Trophoblast cell (in vitro differentiated cells and primary cell): Measurements from ENCODE around the gene ASGR2.
A peak's percentile ranks its signal among the peaks of the same experiment; 100 is the strongest.
"Not testable (repeated sequence)": the region's sequence is repeated elsewhere in the genome, so short reads cannot be mapped to it uniquely, and the experiment has no call there.

Experiments used
- DNase-seq, 2 donors: peaks; one replicate each; pipeline ENCODE4 v3.0.0-alpha.2; 2016
- H2AFZ ChIP-seq: 2 replicates; pipeline ENCODE4 v1.6.1; 2013; ENCODE audit warnings: low read length, moderate library complexity, mild to moderate bottlenecking; ENCODE audit not compliant: insufficient read depth, poor library complexity
- H2AK5ac ChIP-seq: 2 replicates; pipeline ENCODE4 v1.6.1; 2013; ENCODE audit warnings: mild to moderate bottlenecking, low read length
- H2BK120ac ChIP-seq: 2 replicates; pipeline ENCODE4 v1.6.1; 2013; ENCODE audit warnings: low read length, mild to moderate bottlenecking, moderate library complexity; ENCODE audit not compliant: insufficient read depth, poor library complexity
- H2BK12ac ChIP-seq: 2 replicates; pipeline ENCODE4 v1.6.1; 2013; ENCODE audit warnings: mild to moderate bottlenecking, low read length, moderate library complexity
- H2BK5ac ChIP-seq: 2 replicates; pipeline ENCODE4 v1.6.1; 2013; ENCODE audit warnings: low read length, low read depth, moderate library complexity, mild to moderate bottlenecking; ENCODE audit not compliant: poor library complexity
- H3K14ac ChIP-seq: 2 replicates; pipeline ENCODE4 v1.6.1; 2013; ENCODE audit warnings: mild to moderate bottlenecking, low read length
- H3K18ac ChIP-seq: 2 replicates; pipeline ENCODE4 v1.6.1; 2013; ENCODE audit warnings: mild to moderate bottlenecking, low read length
- H3K23ac ChIP-seq: 2 replicates; pipeline ENCODE4 v1.6.1; 2013; ENCODE audit warnings: low read length
- H3K27ac ChIP-seq: 2 replicates; pipeline ENCODE4 v1.5.1; 2013; ENCODE audit warnings: low read depth, mild to moderate bottlenecking, inconsistent platforms, low read length, moderate library complexity
- H3K27me3 ChIP-seq: 2 replicates; pipeline ENCODE4 v1.6.1; 2013; ENCODE audit warnings: inconsistent platforms, mild to moderate bottlenecking, low read length, moderate library complexity; ENCODE audit not compliant: insufficient read depth
- H3K36me3 ChIP-seq, 2 experiments: 1 replicate in 1 of 2; 2 replicates in 1 of 2; pipeline ENCODE4 v1.6.1; 2013; ENCODE audit warnings: low read length in 2 of 2, mild to moderate bottlenecking in 2 of 2, moderate library complexity in 1 of 2; ENCODE audit not compliant: insufficient read depth in 2 of 2, control insufficient read depth in 1 of 2
- H3K4ac ChIP-seq: 2 replicates; pipeline ENCODE4 v1.6.1; 2013; ENCODE audit warnings: low read depth, mild to moderate bottlenecking, low read length, moderate library complexity
- H3K4me1 ChIP-seq, 2 experiments: 1 replicate in 1 of 2; 2 replicates in 1 of 2; pipeline ENCODE4 v1.6.1; 2013; ENCODE audit warnings: low read length in 2 of 2, mild to moderate bottlenecking in 2 of 2, moderate library complexity in 1 of 2; ENCODE audit not compliant: insufficient read depth in 2 of 2, control insufficient read depth in 1 of 2
- H3K4me2 ChIP-seq: 2 replicates; pipeline ENCODE4 v1.6.1; 2013; ENCODE audit warnings: inconsistent platforms, mild to moderate bottlenecking, low read length, moderate library complexity
- H3K4me3 ChIP-seq: 2 replicates; pipeline ENCODE4 v1.5.1; 2013; ENCODE audit warnings: mild to moderate bottlenecking, low read depth, low read length, inconsistent platforms
- H3K79me1 ChIP-seq: one replicate; pipeline ENCODE4 v1.6.1; 2013; ENCODE audit warnings: low read length
- H3K79me2 ChIP-seq: 2 replicates; pipeline ENCODE4 v1.6.1; 2013; ENCODE audit warnings: low read length, mild to moderate bottlenecking; ENCODE audit not compliant: control insufficient read depth, insufficient read depth, poor library complexity
- H3K9ac ChIP-seq: 2 replicates; pipeline ENCODE4 v1.6.1; 2013; ENCODE audit warnings: mild to moderate bottlenecking, low read length
- H3K9me3 ChIP-seq: 2 replicates; pipeline ENCODE4 v1.6.1; 2013; ENCODE audit warnings: low read depth, mild to moderate bottlenecking, control low read depth, inconsistent platforms, low read length; ENCODE audit not compliant: insufficient read depth
- H4K12ac ChIP-seq: 2 replicates; pipeline ENCODE4 v1.6.1; 2013; ENCODE audit warnings: low read depth, mild to moderate bottlenecking, low read length, moderate library complexity
- H4K8ac ChIP-seq: 2 replicates; pipeline ENCODE4 v1.6.1; 2013; ENCODE audit warnings: low read depth, mild to moderate bottlenecking, low read length, moderate library complexity
- H4K91ac ChIP-seq: one replicate; pipeline ENCODE4 v1.6.1; 2013; ENCODE audit warnings: low read depth, mild to moderate bottlenecking, low read length, moderate library complexity
- WGBS: extraction: QIAGEN DNeasy Blood & Tissue Kit; methylation state at CpG from one replicate; pipeline ENCODE4 v1.1.7; 2013; ENCODE audit warnings: missing lambda C conversion rate; ENCODE audit not compliant: insufficient read length, insufficient coverage; ENCODE audit errors: extremely low coverage; 5-methylcytosine and 5-hydroxymethylcytosine counted together

ASGR2 gene

GRCh38 chr17:7091311-7092005 is 23.2 kb downstream of the ASGR2 start:
- not testable (repeated sequence) for H3K9me3 ChIP-seq, DNase-seq

GRCh38 chr17:7089570-7089969 is 25.1 kb downstream of the ASGR2 start:
- H2BK120ac ChIP-seq, H4K12ac ChIP-seq, H3K79me2 ChIP-seq, H3K4me3 ChIP-seq, H3K23ac ChIP-seq, H3K4me1 ChIP-seq, H3K36me3 ChIP-seq, H3K9ac ChIP-seq, H3K27ac ChIP-seq, H3K79me1 ChIP-seq, H3K4ac ChIP-seq, H2BK12ac ChIP-seq, H2AK5ac ChIP-seq, H3K9me3 ChIP-seq, H4K91ac ChIP-seq, H2AFZ ChIP-seq, H2BK5ac ChIP-seq, H4K8ac ChIP-seq, H3K18ac ChIP-seq, DNase-seq, H3K14ac ChIP-seq, H3K4me2 ChIP-seq, H3K27me3 ChIP-seq: not testable (repeated sequence)
- WGBS: no CpG with 5 or more reads among the region's 6 CpGs

More at GRCh38 chr17:7091311-7092005, 23.2 kb downstream of the ASGR2 start:
- not testable (repeated sequence) for H3K36me3 ChIP-seq, H3K18ac ChIP-seq, H2AK5ac ChIP-seq, H2BK12ac ChIP-seq, H3K9ac ChIP-seq, H3K79me1 ChIP-seq, H2BK5ac ChIP-seq, H3K79me2 ChIP-seq, H4K8ac ChIP-seq, H3K27ac ChIP-seq, H3K4me1 ChIP-seq, H2AFZ ChIP-seq, H4K91ac ChIP-seq, H3K14ac ChIP-seq, H3K4ac ChIP-seq, H3K27me3 ChIP-seq, H3K23ac ChIP-seq, H3K4me2 ChIP-seq, H2BK120ac ChIP-seq, H3K4me3 ChIP-seq, H4K12ac ChIP-seq
- no CpG with 5 or more reads among the region's 28 CpGs for WGBS

- not testable (repeated sequence) for H4K8ac ChIP-seq, H3K27me3 ChIP-seq, H3K9me3 ChIP-seq, H2AK5ac ChIP-seq, H3K23ac ChIP-seq, H3K27ac ChIP-seq, H3K79me1 ChIP-seq, H2AFZ ChIP-seq, H2BK12ac ChIP-seq, DNase-seq, H3K4me3 ChIP-seq, H4K91ac ChIP-seq, H3K36me3 ChIP-seq, H4K12ac ChIP-seq, H3K14ac ChIP-seq, H3K79me2 ChIP-seq, H2BK120ac ChIP-seq, H3K18ac ChIP-seq, H3K4me1 ChIP-seq, H2BK5ac ChIP-seq, H3K4me2 ChIP-seq, H3K9ac ChIP-seq, H3K4ac ChIP-seq
- no CpG with 5 or more reads among the region's 4 CpGs for WGBS
Observed at GRCh38 chr17:7088442-7088841, 26.2 kb downstream of the ASGR2 start.

GRCh38 chr17:7084088-7084487 is 30.5 kb downstream of the ASGR2 start:
- H3K4me2 ChIP-seq: no peak overlapping the region
- no peak overlapping the region for H2AK5ac ChIP-seq
- no peak overlapping the region for H3K4me3 ChIP-seq
- no peaks in the 10 kb centered on the region for H3K4me1 ChIP-seq
- no peak overlapping the region for H4K12ac ChIP-seq
- no peak overlapping the region for H3K4ac ChIP-seq
- no peaks in the 10 kb centered on the region for H3K79me1 ChIP-seq
- no peaks in the 10 kb centered on the region for H3K9me3 ChIP-seq
- DNase-seq: peak in 1 of 2 donors; percentile 5
- H2AFZ ChIP-seq: no peak overlapping the region
- no peak overlapping the region for H3K14ac ChIP-seq
- H2BK12ac ChIP-seq: no peak overlapping the region
- H4K8ac ChIP-seq: no peak overlapping the region
- H2BK120ac ChIP-seq: no peak overlapping the region
- no peaks in the 10 kb centered on the region for H3K36me3 ChIP-seq
- no peak overlapping the region for H3K9ac ChIP-seq
- no peaks in the 10 kb centered on the region for H3K79me2 ChIP-seq
- no peak overlapping the region for H4K91ac ChIP-seq
- H3K27ac ChIP-seq: no peak overlapping the region
- H2BK5ac ChIP-seq: no peak overlapping the region
- H3K18ac ChIP-seq: no peak overlapping the region
- H3K27me3 ChIP-seq: no peaks in the 10 kb centered on the region
- no peak overlapping the region for H3K23ac ChIP-seq
- WGBS: no CpG with 5 or more reads among the region's 7 CpGs
